Fibroblast of peridontal ligament (primary cell): ENCODE data around the gene RNF207.
A peak's percentile ranks its signal among the peaks of the same experiment; 100 is the strongest.

Experiments used
- DNase-seq: peaks from one replicate; pipeline ENCODE4 v3.0.0-alpha.2; 2010; ENCODE audit errors: extremely low read depth

RNF207 gene

GRCh38 chr1:6234502-6235295, 28.8 kb downstream of the RNF207 start:
- peak; percentile 44 for DNase-seq

- DNase-seq: no peak
Measured at GRCh38 chr1:6235296-6235677, 29.4 kb downstream of the RNF207 start.

- DNase-seq: no peak
Measured at GRCh38 chr1:6237093-6237492, 31.2 kb downstream of the RNF207 start.

- no peak for DNase-seq
Measured at GRCh38 chr1:6239213-6239752, 33.4 kb downstream of the RNF207 start.

GRCh38 chr1:6239950-6240768, 34.2 kb downstream of the RNF207 start:
- DNase-seq: peak; percentile 88

- DNase-seq: no peak
Measured at GRCh38 chr1:6241107-6241886, 35.4 kb downstream of the RNF207 start.

GRCh38 chr1:6241887-6242740, 36.2 kb downstream of the RNF207 start:
- no peak for DNase-seq

GRCh38 chr1:6243053-6243834, 37.3 kb downstream of the RNF207 start:
- no peak for DNase-seq

GRCh38 chr1:6243993-6244392, 38.1 kb downstream of the RNF207 start, which contains the start of gene HES3:
Gene HES3 (plus strand): TSS chr1:6244179. CDS start chr1:6244366, 187 bp downstream.
- DNase-seq: no peak

GRCh38 chr1:6244401-6245049, 38.6 kb downstream of the RNF207 start:
- no peak for DNase-seq

- peak; percentile 68 for DNase-seq
Measured at GRCh38 chr1:6245086-6245868, 39.4 kb downstream of the RNF207 start.

GRCh38 chr1:6245869-6246496, 40.1 kb downstream of the RNF207 start:
- DNase-seq: no peak

GRCh38 chr1:6246497-6247467, 40.9 kb downstream of the RNF207 start:
- peak; percentile 66 for DNase-seq

GRCh38 chr1:6247651-6248050, 41.7 kb downstream of the RNF207 start:
- DNase-seq: no peak

GRCh38 chr1:6248161-6248776, 42.4 kb downstream of the RNF207 start:
- no peak for DNase-seq

GRCh38 chr1:6248932-6249738, 43.2 kb downstream of the RNF207 start:
- no peak for DNase-seq
